Measurements from ENCODE around the gene GAS7.

GAS7 gene

GRCh38 chr17:10050597-10051101, 147.8 kb downstream of the GAS7 start:
- no peak for ATAC-seq
- TF ChIP-seq ESRRG (CRISPR knock-in tag; IDR thresholded peaks at IDR 0.05) = no peak
- no peak for TF ChIP-seq TSHZ2 (CRISPR knock-in tag; IDR thresholded peaks at IDR 0.05)
- TF ChIP-seq ZNF70 (CRISPR knock-in tag; IDR thresholded peaks at IDR 0.05) = no peak
- no peak for TF ChIP-seq CSRNP3 (CRISPR knock-in tag; IDR thresholded peaks at IDR 0.05)
- TF ChIP-seq ZNF565 (CRISPR knock-in tag; conservative IDR thresholded peaks at IDR 0.05; ENCODE audit: low read depth) = no peak
- TF ChIP-seq PATZ1 (CRISPR knock-in tag; IDR thresholded peaks at IDR 0.05; ENCODE audit: borderline replicate concordance) = no peak
- no peak for TF ChIP-seq ZFP30 (CRISPR knock-in tag; IDR thresholded peaks at IDR 0.05)

- no peak for ATAC-seq
- TF ChIP-seq TOX (CRISPR knock-in tag; IDR thresholded peaks at IDR 0.05; ENCODE audit: borderline replicate concordance) (no peak), TSHZ2 (CRISPR knock-in tag; IDR thresholded peaks at IDR 0.05) (no peak), ZNF70 (CRISPR knock-in tag; IDR thresholded peaks at IDR 0.05) (no peak), SNAI2 (CRISPR knock-in tag; IDR thresholded peaks at IDR 0.05) (no peak), TCF4 (CRISPR knock-in tag; IDR thresholded peaks at IDR 0.05; ENCODE audit: borderline replicate concordance) (no peak), ZNF565 (CRISPR knock-in tag; conservative IDR thresholded peaks at IDR 0.05; ENCODE audit: low read depth) (no peak), ZNF8 (CRISPR knock-in tag; IDR thresholded peaks at IDR 0.05) (no peak), GLIS3 (CRISPR knock-in tag; IDR thresholded peaks at IDR 0.05) (no peak), CSRNP3 (CRISPR knock-in tag; IDR thresholded peaks at IDR 0.05) (no peak), PPARA (CRISPR knock-in tag; IDR thresholded peaks at IDR 0.05; ENCODE audit: borderline replicate concordance) (no peak)
These were observed 149.6 kb downstream of the GAS7 start for GRCh38 chr17:10048629-10049350.

GRCh38 chr17:10046786-10047785, 151.3 kb downstream of the GAS7 start:
- TF ChIP-seq POU6F1 (CRISPR knock-in tag; IDR thresholded peaks at IDR 0.05; ENCODE audit: borderline replicate concordance, low read depth) (no peak), RARB (CRISPR knock-in tag; IDR thresholded peaks at IDR 0.05) (no peak), GLIS3 (CRISPR knock-in tag; IDR thresholded peaks at IDR 0.05) (no peak)
- ATAC-seq = no peak
